HG03064 (cell line): ENCODE measurements around the gene CATSPERE.
"Not testable (repeated sequence)": the region's sequence is repeated elsewhere in the genome, so short reads cannot be mapped to it uniquely, and the experiment has no call there.

Experiments
- ATAC-seq: cut with Tn5 transposase; IDR thresholded peaks from one replicate; pipeline ENCODE4 v1.9.1; 2021; ENCODE audit warnings: low read depth; ENCODE audit not compliant: unreplicated experiment

CATSPERE gene

DNA sequence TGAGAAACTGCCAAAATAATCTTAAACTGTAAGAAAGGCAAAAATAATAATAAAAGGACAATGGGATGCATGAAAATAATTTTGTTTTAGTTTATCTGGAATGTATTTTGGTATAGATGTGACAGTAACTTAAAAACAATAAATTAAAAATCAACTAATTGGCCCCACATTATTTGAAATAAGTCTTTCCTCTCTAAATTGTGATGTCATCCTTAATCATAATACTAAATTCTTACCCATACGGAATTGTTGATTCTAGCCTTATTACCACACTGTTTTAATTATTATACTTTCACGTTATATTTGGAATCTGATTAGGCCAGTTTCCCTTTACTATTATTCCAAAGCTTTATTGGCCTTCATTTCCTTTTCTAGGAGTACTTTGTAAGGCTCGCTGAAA, 199.5 kb downstream of the CATSPERE start:
- no peak for ATAC-seq

DNA sequence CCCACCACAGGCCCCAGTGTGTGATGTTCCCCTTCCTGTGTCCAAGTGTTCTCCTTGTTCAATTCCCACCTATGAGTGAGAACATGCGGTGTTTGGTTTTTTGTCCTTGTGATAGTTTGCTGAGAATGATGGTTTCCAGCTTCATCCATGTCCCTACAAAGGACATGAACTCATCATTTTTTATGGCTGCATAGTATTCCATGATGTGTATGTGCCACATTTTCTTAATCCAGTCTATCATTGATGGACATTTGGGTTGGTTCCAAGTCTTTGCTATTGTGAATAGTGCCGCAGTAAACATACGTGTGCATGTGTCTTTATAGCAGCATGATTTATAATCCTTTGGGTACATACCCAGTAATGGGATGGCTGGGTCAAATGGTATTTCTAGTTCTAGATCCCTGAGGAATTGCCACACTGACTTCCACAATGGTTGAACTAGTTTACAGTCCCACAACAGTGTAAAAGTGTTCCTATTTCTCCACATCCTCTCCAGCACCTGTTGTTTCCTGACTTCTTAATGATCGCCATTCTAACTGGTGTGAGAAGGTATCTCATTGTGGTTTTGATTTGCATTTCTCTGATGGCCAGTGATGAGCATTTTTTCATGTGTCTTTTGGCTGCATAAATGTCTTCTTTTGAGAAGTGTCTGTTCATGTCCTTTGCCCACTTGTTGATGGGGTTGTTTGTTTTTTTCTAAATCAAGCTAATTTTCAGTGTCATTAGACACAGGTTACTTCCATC, 200.7 kb downstream of the CATSPERE start:
- not testable (repeated sequence) for ATAC-seq

DNA sequence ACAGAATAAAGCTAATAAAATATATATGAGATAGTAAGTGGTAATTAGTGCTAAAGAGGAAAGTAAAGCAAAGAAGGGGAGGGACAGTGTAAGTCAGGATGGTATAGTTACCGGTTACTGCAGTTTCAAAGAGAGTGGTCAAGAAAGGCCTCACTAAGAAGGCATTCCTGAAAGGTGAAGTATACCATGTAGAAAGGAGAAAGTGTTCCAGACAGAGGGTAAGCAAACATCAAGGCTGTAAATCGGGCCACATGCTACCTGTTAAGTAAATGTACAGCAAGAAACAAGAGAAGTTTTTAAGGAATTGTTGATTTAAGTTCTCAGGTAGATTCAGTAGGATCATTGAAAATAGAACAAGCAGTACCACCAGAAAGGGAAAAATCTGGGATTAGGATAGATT, 201.5 kb downstream of the CATSPERE start:
- no peak for ATAC-seq

DNA sequence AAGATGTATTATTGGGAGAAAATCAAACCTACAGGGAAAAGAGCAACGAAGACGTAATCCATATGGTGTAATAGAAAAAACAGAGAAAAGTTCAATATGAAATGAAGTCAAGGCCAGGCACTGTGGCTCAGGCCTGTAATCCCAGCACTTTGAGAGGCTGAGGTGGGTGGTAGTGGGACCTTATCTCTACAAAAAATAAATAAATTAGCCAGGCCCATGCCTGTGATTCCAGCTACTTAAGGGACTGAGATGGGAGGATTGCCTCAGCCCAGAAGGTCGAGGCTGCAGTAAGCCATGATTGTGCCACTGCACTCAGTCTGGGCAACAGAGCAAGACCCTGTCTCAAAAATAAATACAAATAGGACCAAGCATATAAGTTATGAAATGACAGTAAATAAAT, 203.3 kb downstream of the CATSPERE start:
- no peak for ATAC-seq

DNA sequence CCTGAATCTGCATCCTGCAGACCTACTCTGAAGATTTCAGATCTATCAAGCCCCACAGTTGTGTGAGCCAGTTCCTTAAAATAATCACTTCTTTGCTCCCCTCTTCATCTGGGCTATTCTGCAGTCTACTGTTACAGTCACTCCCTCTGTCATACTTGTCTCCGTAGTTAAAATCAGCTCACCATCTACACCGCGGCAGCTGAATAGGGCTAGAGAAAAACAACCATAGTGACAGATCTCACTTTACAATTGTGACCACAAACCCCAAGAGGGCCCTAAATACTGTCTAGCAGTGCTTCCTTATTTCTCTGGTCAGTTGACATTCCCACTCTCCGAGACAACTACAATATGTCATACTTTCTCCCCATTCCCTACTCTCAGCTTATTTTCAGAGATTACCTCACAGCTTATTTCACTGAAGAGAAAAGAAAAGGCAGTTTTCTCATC, 204.7 kb downstream of the CATSPERE start:
- ATAC-seq = no peak

DNA sequence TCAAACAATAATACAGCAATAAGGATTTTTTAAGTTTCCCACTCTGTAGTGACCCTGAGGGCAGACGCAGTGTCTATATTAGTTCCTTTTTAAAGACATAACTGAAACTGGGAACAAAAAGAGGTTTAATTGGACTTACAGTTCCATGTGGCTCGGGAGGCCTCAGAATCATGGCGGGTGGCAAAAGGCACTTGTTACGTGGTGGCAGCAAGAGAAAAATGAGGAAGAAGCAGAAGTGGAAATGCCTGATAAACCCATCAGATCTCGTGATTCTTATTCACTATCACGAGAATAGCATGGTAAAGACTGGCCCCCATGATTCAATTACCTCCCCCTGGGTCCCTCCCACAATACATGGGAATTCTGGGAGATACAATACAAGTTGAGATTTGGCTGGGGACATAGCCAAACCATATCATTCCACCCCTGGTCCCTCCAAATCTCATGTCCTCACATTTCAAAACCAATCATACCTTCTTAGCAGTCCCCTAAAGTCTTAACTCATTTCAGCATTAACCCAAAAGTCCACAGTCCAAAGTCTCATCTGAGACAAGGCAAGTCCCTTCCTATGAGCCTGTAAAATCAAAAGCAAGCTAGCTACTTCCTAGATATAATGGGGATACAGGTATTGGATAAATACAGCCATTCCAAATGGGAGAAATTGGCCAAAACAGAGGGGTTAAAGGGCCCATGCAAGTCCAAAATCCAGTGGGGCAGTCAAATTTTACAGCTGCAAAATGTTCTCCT, 205.8 kb downstream of the CATSPERE start:
- ATAC-seq = not testable (repeated sequence)

DNA sequence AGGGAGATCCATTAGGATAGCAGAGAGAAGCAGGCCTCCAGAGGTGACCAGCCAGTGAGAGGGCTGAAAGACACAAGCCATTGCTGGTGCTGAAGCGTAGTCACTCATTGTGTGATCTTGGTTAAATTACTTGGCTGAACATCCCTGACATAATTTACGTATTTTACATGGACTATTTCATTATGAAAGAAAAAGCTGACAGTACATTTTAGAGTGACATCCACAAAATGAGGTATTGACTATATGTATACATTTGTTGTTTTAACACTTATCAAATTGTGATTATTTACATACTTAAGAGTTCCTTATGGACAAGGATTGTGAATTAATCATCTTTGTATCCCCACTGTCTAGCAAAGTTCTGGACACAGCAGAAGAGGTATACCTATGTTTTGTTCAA, 206.7 kb downstream of the CATSPERE start:
- no peak for ATAC-seq

DNA sequence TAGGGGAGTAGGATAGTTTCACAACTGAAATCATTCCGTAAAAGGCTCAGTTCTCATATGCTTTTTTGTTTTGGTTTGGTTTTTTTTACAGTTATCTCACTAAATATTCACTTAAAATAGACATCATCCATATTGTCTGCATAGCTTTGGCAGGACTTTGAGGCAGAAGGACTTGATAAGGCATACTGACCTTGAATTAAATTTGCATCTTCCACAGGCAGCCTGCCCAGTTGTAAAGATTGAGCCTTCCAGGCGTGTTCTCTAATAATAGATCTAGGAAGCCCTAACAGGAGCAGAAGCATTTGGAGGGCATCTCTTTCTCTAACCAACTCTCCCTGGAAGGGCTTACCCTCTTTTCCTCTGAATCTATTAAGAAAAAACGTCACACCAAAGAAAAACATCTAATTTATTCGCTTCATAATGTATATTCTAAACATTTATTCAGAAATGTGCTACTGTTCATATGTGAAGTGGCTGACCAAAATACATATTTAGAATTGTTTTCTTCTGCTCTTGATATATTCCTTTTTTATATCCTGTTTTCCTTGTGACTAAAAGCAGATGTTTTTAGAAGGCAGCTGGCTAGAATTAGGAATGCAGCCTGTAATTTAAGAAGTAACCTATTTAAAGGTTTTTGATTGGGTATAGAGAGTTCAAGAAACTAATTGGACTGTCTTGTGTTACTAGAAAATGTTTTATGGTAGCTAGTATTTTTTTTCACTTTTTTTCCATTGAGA, 212.0 kb downstream of the CATSPERE start:
- ATAC-seq = no peak

DNA sequence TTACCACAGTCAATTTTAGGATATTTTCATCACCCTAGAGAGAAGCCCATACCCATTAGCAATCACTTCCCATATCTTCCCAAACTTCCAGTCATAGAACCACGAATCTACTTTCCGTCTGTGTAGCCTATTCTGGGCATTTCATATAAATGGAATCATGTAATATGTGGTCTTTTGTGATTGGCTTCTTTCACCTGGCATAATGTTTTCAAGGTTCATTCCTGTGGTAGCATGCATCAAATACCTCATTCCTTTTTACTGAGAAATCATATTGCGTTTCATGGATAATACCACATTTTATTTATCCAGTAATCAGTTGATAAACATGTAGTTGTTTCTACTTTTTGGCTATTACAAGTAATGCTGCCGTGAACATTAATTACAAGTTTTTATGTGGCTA, 213.4 kb downstream of the CATSPERE start:
- no peak for ATAC-seq

DNA sequence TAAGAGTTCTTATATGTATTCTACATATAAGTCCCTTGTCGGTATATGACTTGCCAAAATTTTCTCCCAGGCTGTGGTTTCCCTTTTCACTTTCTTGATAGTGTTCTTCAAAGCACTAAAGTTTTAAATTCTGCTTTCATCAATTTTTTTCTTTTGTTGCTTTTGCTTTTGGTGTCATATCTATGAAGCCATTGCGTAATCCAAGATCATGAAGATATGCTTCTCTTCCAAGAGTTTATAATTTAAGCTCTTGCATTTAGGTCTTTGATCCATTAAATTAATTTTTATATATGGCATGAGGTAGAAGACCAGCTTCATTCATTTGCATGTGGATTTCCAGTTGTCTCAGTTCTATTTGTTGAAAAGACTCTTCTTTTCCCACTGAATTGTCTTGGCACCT, 214.1 kb downstream of the CATSPERE start:
- ATAC-seq = no peak

DNA sequence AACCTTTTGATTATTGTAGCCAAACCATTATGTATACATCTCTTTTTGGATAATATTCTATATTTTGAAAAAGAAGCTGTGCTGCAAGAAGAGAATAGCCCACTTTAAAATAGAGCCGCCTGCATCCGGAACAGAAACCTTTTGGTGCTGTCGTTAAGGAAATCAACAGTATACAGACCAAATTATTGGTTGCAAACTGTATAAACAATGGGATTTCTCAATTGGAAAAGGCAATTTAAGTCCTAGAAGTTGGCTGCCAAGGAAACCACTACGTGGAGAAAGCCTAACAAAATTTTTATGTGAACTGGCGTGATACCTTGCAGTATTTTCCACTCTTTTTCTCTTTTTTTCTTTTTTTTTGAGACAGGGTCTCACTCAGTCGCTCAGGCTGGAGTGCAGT, 217.6 kb downstream of the CATSPERE start:
- no peak for ATAC-seq

DNA sequence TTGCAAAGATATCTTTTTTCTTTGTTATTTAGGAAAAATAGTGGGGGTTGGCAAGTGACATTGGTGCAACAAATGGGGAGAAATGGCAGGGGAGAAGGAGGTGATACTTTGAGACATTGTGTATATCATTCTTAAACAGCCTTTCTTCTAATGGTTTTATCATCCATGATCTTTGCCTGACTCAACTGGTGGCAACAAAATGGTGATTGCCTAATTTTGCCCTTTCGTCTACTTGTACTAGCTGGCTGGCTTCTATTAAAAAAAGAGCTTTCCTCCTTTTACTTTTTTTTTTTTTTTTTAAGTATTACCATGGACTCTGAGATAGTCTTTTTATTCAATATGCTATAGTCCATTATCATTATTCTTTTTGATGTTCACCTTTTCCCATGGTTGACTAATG, 219.6 kb downstream of the CATSPERE start:
- ATAC-seq = no peak

DNA sequence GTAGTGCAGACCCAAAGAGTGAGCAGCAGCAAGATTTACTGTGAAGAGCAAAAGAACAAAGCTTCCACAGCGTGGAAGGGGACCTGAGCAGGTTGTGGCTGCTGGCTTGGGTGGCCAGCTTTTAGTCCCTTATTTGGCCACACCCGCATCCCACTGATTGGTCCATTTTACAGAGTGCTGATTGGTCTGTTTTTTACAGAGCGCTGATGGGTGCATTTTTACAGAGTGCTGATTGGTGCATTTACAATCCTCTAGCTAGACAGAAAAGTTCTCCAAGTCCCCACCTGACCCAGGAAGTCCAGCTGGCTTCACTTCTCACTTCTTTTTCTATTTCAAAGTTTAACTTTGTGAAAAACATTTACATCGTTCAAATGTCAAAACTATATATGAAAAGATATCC, 221.0 kb downstream of the CATSPERE start:
- ATAC-seq = not testable (repeated sequence)
